ENCODE results near the gene KCNQ5.
"Not testable (repeated sequence)": the region's sequence is repeated elsewhere in the genome, so short reads cannot be mapped to it uniquely, and the experiment has no call there.

The KCNQ5 gene

DNA sequence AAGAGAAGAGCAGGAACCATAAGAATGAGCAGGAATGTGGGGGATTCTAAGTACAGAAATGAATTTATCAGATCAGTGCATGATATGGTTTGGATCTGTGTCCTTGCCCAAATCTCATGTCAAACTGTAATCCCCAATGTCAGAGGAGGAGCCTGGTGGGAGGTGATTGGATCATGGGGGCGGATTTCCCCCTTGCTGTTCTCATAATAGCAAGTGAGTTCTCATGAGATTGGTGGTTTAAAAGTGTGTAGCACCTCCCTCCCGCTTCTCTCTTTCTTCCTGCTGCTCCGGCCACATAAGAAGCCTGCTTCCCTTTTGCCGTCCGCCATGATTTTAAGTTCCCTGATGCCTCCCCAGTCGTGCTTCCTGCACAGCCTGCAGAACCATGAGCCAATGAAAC lies 554.2 kb downstream of the KCNQ5 start:
- DNase-seq, result no peak

DNA sequence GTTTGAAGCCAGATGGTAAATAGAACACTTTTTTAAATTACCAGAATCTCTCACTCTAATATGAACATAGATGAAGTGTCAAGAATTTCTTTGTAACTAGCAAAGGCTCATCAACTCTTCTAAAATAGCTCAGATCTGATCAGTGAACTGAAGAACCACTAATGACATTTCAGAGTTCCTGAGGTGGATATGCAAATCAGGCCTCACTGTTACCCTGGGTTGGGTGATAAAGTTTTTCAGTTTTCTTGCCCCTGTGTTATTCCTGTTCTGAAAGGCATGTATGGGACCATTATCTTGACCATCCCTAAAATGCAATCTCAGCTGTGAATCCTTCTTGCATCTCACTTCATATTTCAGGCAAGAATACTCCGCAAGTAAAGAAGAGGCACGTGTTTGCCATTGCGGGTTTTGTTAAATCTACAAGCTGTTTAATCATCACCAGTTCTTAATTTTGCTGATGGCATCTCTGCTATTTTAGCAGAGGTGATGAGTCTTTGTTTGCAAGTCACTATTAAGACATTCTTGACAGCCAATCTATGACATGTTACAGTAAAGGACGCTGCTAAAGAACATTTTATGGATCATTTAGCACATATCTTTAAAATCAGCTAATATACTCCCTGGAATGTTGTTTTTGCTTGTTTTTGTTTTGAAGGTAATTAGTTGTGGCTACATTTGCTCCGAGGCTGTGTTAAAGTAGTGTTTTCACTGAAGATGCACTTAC lies 555.5 kb downstream of the KCNQ5 start:
- peak in 1 of 51 donors; percentile 9 for DNase-seq

DNA sequence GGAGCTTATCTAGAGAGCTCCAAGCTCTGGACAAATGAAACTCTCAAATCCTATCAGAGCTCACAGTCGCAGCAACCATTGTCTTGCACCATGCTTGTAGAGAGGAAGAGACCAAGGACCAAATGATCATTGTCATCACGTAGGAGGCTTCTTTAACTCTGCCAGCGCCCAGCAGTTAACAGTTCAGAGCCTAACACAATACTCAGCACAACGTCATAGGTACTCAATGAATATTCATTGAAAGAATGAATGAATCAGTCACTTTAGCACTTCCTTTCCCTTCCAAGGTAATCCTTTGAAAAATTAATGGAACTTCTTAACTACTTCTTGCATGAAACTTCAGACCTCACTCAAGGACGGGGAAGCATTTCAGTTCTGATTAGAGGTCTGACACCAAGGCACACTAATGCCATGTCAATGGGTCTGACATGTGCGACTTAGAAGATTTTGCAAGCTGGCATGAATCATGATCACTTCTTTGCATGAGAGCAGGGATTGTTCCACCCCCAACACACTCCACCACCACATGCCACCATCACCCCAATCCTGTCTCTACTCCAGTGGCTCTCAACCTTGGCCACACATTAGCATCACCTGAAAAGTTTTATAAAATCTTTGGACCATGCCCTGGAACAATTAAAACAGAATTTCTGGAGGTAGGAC lies 558.3 kb downstream of the KCNQ5 start:
- DNase-seq, result peak in 1 of 51 donors; percentile 19

DNA sequence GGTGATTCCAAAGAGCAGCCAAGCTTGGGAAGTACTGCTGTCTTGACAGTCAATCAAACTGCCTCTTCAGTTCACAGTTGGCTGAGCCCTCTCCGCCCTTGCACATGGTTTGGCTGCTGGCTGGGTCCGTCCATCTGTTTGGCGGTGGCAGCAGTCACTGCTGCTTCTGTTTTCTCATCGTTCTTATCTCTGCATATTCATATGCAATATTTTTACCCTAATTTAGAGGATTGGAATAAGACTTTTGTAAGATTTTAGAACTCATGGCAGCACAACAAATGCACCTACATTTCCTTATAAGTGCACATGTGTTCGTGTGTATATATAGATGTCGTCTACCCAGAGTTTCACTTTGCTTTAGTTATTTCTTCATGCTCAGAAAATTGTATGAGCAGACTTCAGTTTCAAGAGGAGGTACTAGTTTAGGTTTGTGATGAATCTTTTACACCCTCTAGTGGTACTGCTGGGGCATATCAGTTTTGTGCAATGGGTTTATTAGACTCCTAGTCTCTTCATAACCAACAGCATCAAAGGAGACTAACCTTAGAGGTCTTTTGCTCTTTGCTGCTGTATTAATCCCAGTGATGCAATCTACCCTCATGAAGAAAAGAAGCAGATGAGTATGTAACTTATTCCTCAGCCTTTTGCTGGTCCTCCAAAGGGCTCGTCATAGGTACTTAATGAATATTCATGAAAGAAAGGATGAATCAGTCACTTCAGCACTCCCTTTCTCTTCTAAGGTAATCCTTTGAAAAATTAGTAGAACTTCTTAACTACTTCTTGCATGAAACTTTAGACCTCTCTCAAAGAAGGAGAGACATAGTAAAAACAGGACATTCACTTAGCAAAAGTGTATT lies 559.1 kb downstream of the KCNQ5 start:
- DNase-seq, result peak in 8 of 51 donors; percentile 4 to 57 (median 8)

DNA sequence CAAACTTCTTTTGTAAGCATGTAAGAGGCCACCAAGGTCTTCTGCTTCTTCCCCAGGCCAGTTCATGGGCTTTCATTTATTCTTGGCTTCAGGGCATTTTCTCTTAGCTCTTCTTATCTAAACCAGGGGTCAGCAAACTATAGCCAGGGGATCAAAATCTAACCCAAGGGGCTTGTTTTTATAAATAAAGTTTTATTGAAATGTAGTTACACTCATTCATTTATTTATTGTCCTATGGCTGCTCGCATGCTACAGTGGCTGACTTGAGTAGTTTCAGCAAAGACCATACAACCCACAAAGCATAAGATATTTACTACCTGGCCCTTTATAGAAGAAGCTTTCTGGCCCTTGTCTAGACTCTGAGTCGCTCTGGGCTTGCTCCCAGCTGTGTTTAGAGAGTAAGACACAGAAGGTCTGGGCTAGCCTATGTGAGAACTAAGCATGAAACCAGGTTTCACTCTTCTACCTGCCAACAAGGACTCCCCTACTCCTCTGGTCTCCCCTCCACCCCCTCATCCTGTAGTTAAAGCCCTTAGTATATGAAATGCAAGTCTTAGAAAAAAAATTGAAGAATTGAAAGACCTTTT lies 560.2 kb downstream of the KCNQ5 start:
- no peak for DNase-seq

DNA sequence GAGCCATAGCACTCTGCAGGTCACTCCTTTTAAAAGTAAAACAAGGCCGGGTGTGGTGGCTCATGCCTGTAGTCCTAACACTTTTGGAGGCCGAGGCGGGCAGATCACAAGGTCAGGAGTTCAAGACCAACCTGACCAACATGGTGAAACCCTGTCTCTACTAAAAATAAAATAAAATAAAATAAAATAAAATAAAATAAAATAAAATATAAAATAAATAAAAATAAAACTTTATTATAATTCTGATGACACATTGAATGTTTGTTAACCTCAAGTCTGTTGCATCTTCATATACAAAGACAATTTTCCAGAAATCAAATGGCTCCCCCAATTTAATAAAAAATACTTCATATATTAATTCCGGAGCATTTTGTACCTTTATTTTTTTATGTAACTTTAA lies 571.4 kb downstream of the KCNQ5 start:
- not testable (repeated sequence) for DNase-seq

DNA sequence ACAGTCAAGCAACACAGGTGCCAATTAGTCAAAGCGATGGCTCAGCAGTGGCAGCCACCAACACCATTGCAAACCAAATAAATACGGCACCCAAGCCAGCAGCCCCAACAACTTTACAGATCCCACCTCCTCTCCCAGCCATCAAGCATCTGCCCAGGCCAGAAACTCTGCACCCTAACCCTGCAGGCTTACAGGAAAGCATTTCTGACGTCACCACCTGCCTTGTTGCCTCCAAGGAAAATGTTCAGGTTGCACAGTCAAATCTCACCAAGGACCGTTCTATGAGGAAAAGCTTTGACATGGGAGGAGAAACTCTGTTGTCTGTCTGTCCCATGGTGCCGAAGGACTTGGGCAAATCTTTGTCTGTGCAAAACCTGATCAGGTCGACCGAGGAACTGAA lies 572.9 kb downstream of the KCNQ5 start:
- DNase-seq, result no peak

DNA sequence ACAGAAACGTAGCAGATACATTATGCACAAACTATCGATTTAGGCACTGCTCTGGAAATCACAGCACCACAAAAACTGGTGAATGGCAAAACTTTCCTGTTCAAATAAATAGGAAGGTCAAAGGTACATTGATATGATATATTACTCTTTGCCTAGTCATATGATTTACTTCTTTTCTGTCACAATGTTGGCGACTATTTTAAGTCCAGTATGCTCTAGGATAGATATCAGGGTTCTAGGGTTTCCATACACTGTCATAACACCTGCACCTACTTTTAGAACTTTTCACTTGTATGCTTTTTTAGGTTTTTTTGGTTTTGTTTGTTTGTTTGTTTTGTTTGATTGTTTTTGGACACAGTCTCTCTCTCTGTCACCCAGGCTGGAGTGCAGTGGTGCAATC lies 578.4 kb downstream of the KCNQ5 start:
- DNase-seq, result no peak

DNA sequence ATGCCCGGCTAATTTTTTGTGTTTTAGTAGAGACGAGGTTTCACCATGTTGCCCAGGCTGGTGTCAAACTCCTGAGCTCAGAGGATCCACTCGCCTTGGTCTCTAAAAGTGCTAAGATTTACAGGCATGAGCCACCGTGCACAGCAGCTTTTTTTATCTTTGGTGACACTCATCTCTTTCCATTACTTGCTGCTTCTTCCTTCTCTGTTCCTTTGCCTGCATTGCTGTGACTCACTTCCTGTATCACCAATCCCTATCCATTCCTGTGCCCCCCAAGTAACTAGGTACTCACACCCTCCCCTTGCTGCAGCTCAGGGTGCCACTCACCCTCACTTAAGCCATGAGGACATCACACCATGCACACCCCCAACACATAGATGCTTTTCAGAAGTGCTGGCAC lies 578.9 kb downstream of the KCNQ5 start:
- no peak for DNase-seq

DNA sequence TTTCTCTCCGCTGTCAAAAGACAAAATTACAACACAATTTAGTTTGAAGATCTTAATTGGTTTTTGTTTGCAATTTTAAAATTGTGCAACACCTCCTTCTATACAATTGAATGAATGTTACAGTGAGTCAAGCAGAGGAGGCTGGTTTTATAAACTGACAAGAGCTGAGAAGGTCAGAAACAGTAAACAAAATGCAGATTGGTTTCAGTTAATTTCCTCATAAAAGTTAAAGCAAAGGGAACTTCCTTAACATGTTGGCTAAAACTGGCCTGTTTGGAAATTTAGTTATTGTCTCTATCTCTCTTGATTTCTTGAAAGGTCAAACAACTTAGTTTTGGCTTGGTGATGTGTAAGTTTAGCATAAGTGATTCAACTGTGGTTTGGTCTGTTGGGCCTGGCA lies 581.2 kb downstream of the KCNQ5 start:
- DNase-seq, result no peak

DNA sequence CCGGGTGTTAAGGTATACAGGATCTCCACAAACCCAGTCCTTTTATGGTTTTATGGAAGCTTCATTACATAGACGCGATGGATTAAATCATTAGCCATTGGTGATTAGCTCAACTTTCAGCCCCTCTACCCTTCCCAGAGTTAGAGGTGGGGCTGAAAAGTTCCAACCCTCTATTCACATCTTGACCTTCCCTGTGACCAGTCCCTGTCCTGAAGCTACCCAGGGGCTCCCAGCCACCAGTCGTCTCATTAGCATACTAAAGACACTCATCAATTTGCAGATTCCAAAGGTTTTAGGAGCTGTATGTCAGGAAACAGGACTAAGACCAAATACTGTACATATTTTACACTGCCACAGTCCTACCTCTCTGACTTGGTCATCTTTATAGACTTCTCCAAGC lies 582.4 kb downstream of the KCNQ5 start:
- no peak for DNase-seq

DNA sequence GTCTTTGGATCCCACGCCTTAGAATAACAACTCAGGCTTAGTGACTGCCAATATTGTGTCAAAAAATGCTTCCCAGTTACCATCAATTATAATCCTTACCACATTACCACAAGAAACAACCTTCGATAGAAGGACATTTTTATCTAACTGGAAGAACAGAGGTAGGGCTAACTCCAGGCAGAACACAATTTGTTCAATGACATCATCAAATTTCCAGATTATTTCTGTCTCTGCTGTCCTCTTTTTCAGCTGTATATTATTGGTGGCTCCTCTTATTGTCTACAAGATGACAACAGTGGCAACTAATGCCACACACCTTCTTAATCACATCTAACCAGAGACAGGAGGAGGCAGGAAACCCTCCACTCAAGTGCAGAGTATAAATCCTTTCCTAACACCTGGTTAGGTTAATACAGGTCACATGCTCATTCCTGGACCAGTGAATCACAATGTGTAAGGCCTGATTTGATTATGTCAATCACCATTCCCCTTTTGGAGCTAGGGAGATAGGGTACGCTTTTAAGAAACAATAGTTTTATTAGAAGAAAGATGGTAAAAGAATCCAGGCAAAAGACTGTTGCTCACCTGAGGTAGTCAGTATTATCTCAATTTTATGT lies 585.5 kb downstream of the KCNQ5 start:
- no peak for DNase-seq

DNA sequence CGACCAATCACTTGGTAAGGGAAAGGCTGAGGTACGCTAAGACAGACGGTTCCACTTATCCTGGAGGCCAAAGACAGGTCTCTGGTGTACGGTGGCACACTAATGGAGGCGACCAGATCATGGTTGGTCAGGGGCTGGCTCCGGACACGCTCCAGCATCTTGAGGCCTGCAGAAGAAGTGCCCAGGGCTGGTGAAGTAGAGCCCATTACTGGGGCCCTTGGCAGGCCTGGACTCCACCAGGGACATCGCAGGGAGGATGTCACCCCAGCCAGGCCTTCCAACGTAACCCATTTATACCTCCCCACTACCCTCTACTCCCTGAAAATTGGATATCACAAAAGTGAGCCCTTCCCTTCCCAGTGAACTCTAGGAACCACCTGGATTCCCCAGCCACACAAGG lies 587.3 kb downstream of the KCNQ5 start:
- no peak for DNase-seq

DNA sequence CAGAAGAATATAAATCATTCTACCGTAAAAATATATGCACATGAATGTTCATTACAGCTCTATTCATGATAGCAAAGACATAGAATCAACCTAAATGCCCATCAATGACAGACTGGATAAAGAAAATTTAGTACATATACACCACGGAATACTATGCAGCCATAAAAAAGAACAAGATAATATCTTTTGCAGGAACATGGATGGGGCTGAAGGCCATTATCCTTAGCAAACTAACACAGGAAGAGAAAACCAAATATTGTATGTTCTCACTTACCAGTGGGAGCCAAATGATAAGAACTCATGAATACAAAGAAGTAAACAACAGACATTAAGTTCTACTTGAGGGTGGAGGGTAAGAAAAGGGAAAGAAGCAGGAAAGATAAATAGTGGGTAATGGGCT lies 595.0 kb downstream of the KCNQ5 start:
- no peak for DNase-seq

DNA sequence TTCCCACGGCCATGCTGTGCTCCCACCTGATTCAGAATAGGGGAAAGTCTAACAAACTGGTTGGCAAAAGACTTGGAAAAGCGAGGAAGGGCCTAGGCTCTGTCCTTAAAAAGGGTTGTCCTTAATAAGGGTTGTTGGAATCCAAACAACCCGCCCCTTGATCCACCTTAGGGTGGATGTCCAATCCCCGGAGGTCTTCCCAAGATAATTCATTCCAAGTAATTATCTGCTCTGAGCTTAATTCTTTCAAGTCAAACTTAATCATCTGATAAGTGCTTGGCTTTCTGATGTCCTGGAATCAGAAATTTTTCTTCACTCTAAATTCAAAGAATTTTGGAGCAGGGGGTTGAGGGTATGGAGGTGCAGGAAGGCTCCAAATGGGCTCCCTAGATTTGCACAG lies 603.5 kb downstream of the KCNQ5 start, which contains the start of gene KHDC1L:
TSS of gene KHDC1L (minus strand) at position 101 of the 400 bp plus-strand sequence. CDS start at position 13, 88 bp downstream.
- no peak for DNase-seq

DNA sequence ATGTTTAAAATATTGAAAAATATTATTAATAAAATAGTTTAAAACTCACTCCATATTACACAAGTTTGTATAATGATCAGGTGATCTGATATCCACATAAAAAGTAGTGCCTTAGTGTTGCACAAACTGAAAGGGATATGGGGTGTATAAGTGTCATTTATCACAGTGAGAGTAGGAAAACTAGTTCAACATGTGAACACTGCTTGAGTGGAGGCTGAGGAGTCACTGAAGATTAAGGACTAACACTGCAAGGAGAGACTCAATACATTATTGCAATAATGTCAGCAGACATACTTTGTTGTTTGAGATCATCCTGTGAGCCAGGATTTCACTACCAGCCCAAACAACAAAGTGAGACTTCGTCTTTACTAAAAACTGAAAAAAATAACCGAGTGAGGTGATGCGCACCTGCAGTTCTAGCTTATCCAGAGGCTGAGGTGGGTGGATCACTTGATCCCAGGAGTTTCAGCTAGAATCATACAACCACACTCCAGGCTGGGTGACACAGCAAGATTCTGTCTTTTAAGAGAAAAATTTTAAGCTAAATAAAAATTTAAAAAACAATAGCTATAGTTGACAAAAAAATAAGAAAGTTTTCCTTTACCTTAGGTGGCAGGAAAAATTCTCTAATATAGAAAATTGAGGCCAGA lies 605.9 kb downstream of the KCNQ5 start:
- no peak for DNase-seq

DNA sequence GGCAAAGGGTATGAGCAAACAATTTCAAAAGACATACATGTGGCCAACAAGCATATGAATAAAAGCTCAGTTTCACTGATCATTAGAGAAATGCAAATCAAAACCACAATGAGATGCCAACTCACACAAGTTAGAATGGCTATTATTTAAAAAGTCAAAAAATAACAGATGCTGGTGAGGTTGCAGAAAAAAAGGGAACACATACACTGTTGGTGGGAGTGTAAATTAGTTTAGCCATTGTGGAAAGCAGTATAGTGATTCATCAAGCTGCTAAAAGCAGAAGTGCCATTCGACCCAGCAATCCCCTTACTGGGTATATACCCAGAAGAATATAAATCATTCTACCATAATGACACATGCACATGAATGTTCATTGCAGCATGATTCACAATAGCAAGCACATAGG lies 610.1 kb downstream of the KCNQ5 start:
- no peak for DNase-seq

DNA sequence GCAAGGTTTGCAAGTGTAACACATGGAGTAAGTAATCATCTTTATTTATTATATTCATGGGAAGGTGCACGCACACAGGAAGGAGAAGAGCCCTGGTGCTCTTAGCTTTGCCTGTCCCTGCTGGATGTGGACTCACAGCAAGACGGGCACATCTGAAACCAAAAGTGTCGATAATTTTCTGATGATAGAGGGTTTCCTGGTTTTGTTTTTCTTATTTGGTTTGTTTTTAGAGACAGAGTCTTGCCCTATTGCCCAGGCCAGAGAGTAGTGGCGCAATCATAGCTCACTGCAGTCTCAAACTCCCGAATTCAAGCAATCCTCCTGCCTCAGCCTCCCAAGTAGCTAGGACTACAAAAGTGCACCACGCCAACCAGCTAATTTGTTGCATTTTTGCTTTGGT lies 611.2 kb downstream of the KCNQ5 start:
- DNase-seq, result no peak

DNA sequence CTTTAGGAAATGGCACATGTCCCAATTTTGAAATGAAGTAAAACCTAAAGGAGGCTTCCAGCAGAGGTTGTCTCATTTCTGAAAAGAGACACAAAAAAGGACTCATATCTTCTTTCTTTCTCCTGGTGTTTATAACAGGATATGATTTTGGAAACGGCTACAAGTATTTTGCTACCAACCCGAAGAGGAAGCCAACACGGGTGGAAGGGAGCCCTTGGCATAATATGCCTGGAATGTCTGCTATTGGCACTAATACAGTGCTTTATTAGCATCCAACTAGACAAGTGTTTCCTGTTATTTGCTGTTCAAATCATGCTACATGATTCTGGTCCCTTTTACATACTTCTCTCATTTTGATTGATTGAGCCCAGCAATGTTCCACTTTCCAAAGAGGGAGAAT lies 612.1 kb downstream of the KCNQ5 start:
- not testable (repeated sequence) for DNase-seq

DNA sequence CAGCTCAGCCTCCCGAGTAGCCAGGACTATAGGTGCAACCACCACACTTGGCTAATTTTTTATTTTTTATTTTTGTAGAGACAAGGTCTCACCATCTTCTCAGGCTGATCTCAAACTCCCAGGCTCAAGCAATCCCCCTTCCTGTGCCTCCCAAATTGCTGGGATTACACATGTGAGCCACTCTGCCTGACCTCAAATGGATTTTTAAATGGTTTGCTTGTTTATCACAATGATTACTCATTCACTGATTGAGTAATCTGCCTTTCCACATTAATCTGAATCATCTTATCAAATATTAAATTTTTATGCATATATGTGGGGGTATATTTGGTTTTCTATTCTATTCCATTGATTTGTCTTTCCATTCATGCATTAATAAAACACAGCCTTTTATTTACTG lies 612.9 kb downstream of the KCNQ5 start:
- DNase-seq, result no peak

All from hypothalamus (tissue), 51 donors.